ENCODE data around the gene TMLHE.
"Not testable (repeated sequence)": the region's sequence is repeated elsewhere in the genome, so short reads cannot be mapped to it uniquely, and the experiment has no call there.

Gene TMLHE

GRCh38 chrX:155612312-155613224 is at the start of gene TMLHE, which contains the start of gene SPRY3:
TSS of gene TMLHE (minus strand) at chrX:155612952. CDS start at chrX:155545276, 67,676 bp downstream.
TSS of gene SPRY3 (plus strand) at chrX:155612586.
- no peaks in the 10 kb centered on the region for H3K27me3 Mint-ChIP-seq
- H3K9me3 Mint-ChIP-seq: peaks cover 2% of the 10 kb centered on the region
- peaks cover 24% of the 10 kb centered on the region for H3K4me1 Mint-ChIP-seq (ENCODE audit: low read depth)
- peak within 1 kb of the TSS; percentile 86 for H3K4me3 Mint-ChIP-seq
- peak; percentile 76 for DNase-seq
- H3K36me3 Mint-ChIP-seq (ENCODE audit: low read depth): peaks cover 14% of the 10 kb centered on the region
- peak within 1 kb of the TSS; percentile 89 for H3K27ac Mint-ChIP-seq

GRCh38 chrX:155662282-155662681 is 49.5 kb upstream of the TMLHE start:
- H3K36me3 Mint-ChIP-seq (ENCODE audit: low read depth): no peaks in the 10 kb centered on the region
- peaks cover 10% of the 10 kb centered on the region for H3K27me3 Mint-ChIP-seq
- DNase-seq: no peak
- no peak overlapping the region for H3K27ac Mint-ChIP-seq
- no peaks in the 10 kb centered on the region for H3K4me1 Mint-ChIP-seq (ENCODE audit: low read depth)
- H3K9me3 Mint-ChIP-seq: peaks cover 10% of the 10 kb centered on the region
- no peak overlapping the region for H3K4me3 Mint-ChIP-seq

- Mint-ChIP-seq H3K4me3 (no peak overlapping the region), H3K27me3 (peaks cover 20% of the 10 kb centered on the region), H3K27ac (no peak overlapping the region), H3K36me3 (ENCODE audit: low read depth) (no peaks in the 10 kb centered on the region), H3K9me3 (no peaks in the 10 kb centered on the region), H3K4me1 (ENCODE audit: low read depth) (peaks cover 4% of the 10 kb centered on the region)
- no peak for DNase-seq
Observed at GRCh38 chrX:155645180-155645579, 32.4 kb upstream of the TMLHE start.

GRCh38 chrX:155643240-155643639 is 30.5 kb upstream of the TMLHE start:
- no peaks in the 10 kb centered on the region for H3K36me3 Mint-ChIP-seq (ENCODE audit: low read depth)
- H3K4me1 Mint-ChIP-seq (ENCODE audit: low read depth): peaks cover 4% of the 10 kb centered on the region
- H3K9me3 Mint-ChIP-seq: no peaks in the 10 kb centered on the region
- DNase-seq: no peak
- H3K4me3 Mint-ChIP-seq: no peak overlapping the region
- H3K27ac Mint-ChIP-seq: no peak overlapping the region
- H3K27me3 Mint-ChIP-seq: peaks cover 14% of the 10 kb centered on the region

GRCh38 chrX:155641371-155641770 is 28.6 kb upstream of the TMLHE start:
- H3K36me3 Mint-ChIP-seq (ENCODE audit: low read depth); H3K27ac Mint-ChIP-seq; H3K4me1 Mint-ChIP-seq (ENCODE audit: low read depth); H3K9me3 Mint-ChIP-seq; DNase-seq: not testable (repeated sequence)
- Mint-ChIP-seq H3K27me3 (peaks cover 14% of the 10 kb centered on the region), H3K4me3 (peak overlapping the region; percentile 59)

- Mint-ChIP-seq H3K27ac (no peak overlapping the region), H3K27me3 (peaks cover 8% of the 10 kb centered on the region), H3K4me3 (no peak overlapping the region), H3K36me3 (ENCODE audit: low read depth) (no peaks in the 10 kb centered on the region), H3K9me3 (peaks cover 2% of the 10 kb centered on the region), H3K4me1 (ENCODE audit: low read depth) (peaks cover 6% of the 10 kb centered on the region)
- DNase-seq: no peak
Observed at GRCh38 chrX:155637714-155638113, 25.0 kb upstream of the TMLHE start.

- not testable (repeated sequence) for H3K4me1 Mint-ChIP-seq (ENCODE audit: low read depth); H3K4me3 Mint-ChIP-seq; DNase-seq; H3K36me3 Mint-ChIP-seq (ENCODE audit: low read depth); H3K27ac Mint-ChIP-seq; H3K27me3 Mint-ChIP-seq
- H3K9me3 Mint-ChIP-seq: peaks cover 10% of the 10 kb centered on the region
Observed at GRCh38 chrX:155635019-155635418, 22.3 kb upstream of the TMLHE start.

GRCh38 chrX:155632431-155633100 is 19.8 kb upstream of the TMLHE start:
- Mint-ChIP-seq H3K27me3 (peaks cover 6% of the 10 kb centered on the region), H3K4me1 (ENCODE audit: low read depth) (peaks cover 9% of the 10 kb centered on the region), H3K36me3 (ENCODE audit: low read depth) (no peaks in the 10 kb centered on the region), H3K9me3 (peaks cover 23% of the 10 kb centered on the region), H3K27ac (peak overlapping the region; percentile 70), H3K4me3 (peak overlapping the region; percentile 61)
- DNase-seq: no peak

GRCh38 chrX:155620110-155620509 is 7.4 kb upstream of the TMLHE start:
- not testable (repeated sequence) for H3K9me3 Mint-ChIP-seq; DNase-seq; H3K27ac Mint-ChIP-seq; H3K36me3 Mint-ChIP-seq (ENCODE audit: low read depth); H3K27me3 Mint-ChIP-seq; H3K4me3 Mint-ChIP-seq; H3K4me1 Mint-ChIP-seq (ENCODE audit: low read depth)

- Mint-ChIP-seq H3K27ac (no peak overlapping the region), H3K4me1 (ENCODE audit: low read depth) (peaks cover 8% of the 10 kb centered on the region), H3K9me3 (peaks cover 2% of the 10 kb centered on the region), H3K4me3 (no peak overlapping the region), H3K36me3 (ENCODE audit: low read depth) (peaks cover 8% of the 10 kb centered on the region), H3K27me3 (no peaks in the 10 kb centered on the region)
- no peak for DNase-seq
Observed at GRCh38 chrX:155615938-155616337, 3.2 kb upstream of the TMLHE start.

GRCh38 chrX:155613927-155614559 is 1.3 kb upstream of the TMLHE start:
- H3K9me3 Mint-ChIP-seq: peaks cover 2% of the 10 kb centered on the region
- DNase-seq: no peak
- no peak overlapping the region for H3K4me3 Mint-ChIP-seq
- H3K27me3 Mint-ChIP-seq: no peaks in the 10 kb centered on the region
- peaks cover 16% of the 10 kb centered on the region for H3K4me1 Mint-ChIP-seq (ENCODE audit: low read depth)
- no peak overlapping the region for H3K27ac Mint-ChIP-seq
- peaks cover 13% of the 10 kb centered on the region for H3K36me3 Mint-ChIP-seq (ENCODE audit: low read depth)

GRCh38 chrX:155611302-155611701 is 1.4 kb downstream of the TMLHE start:
- DNase-seq: no peak
- peaks cover 28% of the 10 kb centered on the region for H3K4me1 Mint-ChIP-seq (ENCODE audit: low read depth)
- peaks cover 9% of the 10 kb centered on the region for H3K9me3 Mint-ChIP-seq
- H3K4me3 Mint-ChIP-seq: peak overlapping the region; percentile 86
- no peaks in the 10 kb centered on the region for H3K27me3 Mint-ChIP-seq
- peak overlapping the region; percentile 89 for H3K27ac Mint-ChIP-seq
- peaks cover 26% of the 10 kb centered on the region for H3K36me3 Mint-ChIP-seq (ENCODE audit: low read depth)

- peaks cover 45% of the 10 kb centered on the region for H3K36me3 Mint-ChIP-seq (ENCODE audit: low read depth)
- no peak overlapping the region for H3K27ac Mint-ChIP-seq
- no peak for DNase-seq
- no peak overlapping the region for H3K4me3 Mint-ChIP-seq
- H3K9me3 Mint-ChIP-seq: peaks cover 29% of the 10 kb centered on the region
- H3K27me3 Mint-ChIP-seq: no peaks in the 10 kb centered on the region
- peaks cover 2% of the 10 kb centered on the region for H3K4me1 Mint-ChIP-seq (ENCODE audit: low read depth)
Observed at GRCh38 chrX:155592981-155593380, 19.8 kb downstream of the TMLHE start.

GRCh38 chrX:155592331-155592730 is 20.4 kb downstream of the TMLHE start:
- Mint-ChIP-seq H3K4me3 (no peak overlapping the region), H3K27me3 (no peaks in the 10 kb centered on the region), H3K9me3 (peaks cover 32% of the 10 kb centered on the region), H3K4me1 (ENCODE audit: low read depth) (peaks cover 2% of the 10 kb centered on the region), H3K27ac (no peak overlapping the region), H3K36me3 (ENCODE audit: low read depth) (peaks cover 46% of the 10 kb centered on the region)
- DNase-seq: no peak

All from activated T-cell treated with anti-CD3 and anti-CD28 coated beads, Interleukin-2, amount 50 U/mL, for 24 hours (primary cell).